Naive thymus-derived CD4-positive, alpha-beta T cell (primary cell): ENCODE results near the gene ZBTB34. TPM values are rescaled to one million over a fixed set of nuclear protein-coding genes. Genes with fewer than 3 reads are reported as not detected.
A peak's percentile ranks its signal among the peaks of the same experiment; 100 is the strongest.
"Not testable (repeated sequence)": the region's sequence is repeated elsewhere in the genome, so short reads cannot be mapped to it uniquely, and the experiment has no call there.

ENCODE experiments used
- ATAC-seq: fragments of 150-1000 bp; cut with Tn5 transposase; 2 replicates; pipeline ENCODE4 v1.10.0; 2021; ENCODE audit warnings: mild to moderate bottlenecking, moderate library complexity
- CTCF ChIA-PET: fragments of 350-600 bp; sonication (Branson Sonifier 250); formaldehyde crosslinking; loops from one replicate; lab custom pipeline; 2021; ENCODE audit warnings: antibody characterized with exemption; lab: Charles Lee
- POLR2A ChIA-PET: fragments of 350-600 bp; sonication (Branson Sonifier 250); formaldehyde crosslinking; loops from one replicate; lab custom pipeline; 2021; ENCODE audit warnings: antibody characterized with exemption, inconsistent platforms; lab: Charles Lee
- DNase-seq, 9 donors: peaks; one replicate each; pipeline versions ENCODE4 v3.0.0 to v3.0.0-alpha.2; 2020 to 2022; ENCODE audit warnings: mixed read lengths in 1 of 9
- H3K27ac ChIP-seq: one replicate; pipeline ENCODE4 v1.7.0; 2013; ENCODE audit warnings: mild to moderate bottlenecking, low read depth, low read length, moderate library complexity
- H3K27me3 ChIP-seq, 2 donors: one replicate each; pipeline ENCODE4 v1.7.0; 2013; ENCODE audit warnings: low read length in 2 of 2, mild to moderate bottlenecking in 2 of 2, moderate library complexity in 2 of 2; ENCODE audit not compliant: control insufficient read depth in 2 of 2, insufficient read depth in 2 of 2
- H3K36me3 ChIP-seq, 3 experiments: 1 replicate in 2 of 3; 2 replicates in 1 of 3; pipeline ENCODE4 v1.7.0; 2013; ENCODE audit warnings: low read length in 3 of 3, mild to moderate bottlenecking in 3 of 3, moderate library complexity in 1 of 3; ENCODE audit not compliant: insufficient read depth in 3 of 3, control insufficient read depth in 2 of 3
- H3K4me1 ChIP-seq, 2 donors: one replicate each; pipeline ENCODE4 v1.7.0; 2013; ENCODE audit warnings: low read length in 2 of 2, mild to moderate bottlenecking in 2 of 2, moderate library complexity in 1 of 2; ENCODE audit not compliant: control insufficient read depth in 2 of 2, insufficient read depth in 2 of 2
- H3K4me3 ChIP-seq: 2 replicates; pipeline ENCODE4 v1.7.0; 2013; ENCODE audit warnings: mild to moderate bottlenecking, low read length
- H3K9me3 ChIP-seq, 3 experiments: 1 replicate in 2 of 3; 2 replicates in 1 of 3; pipeline ENCODE4 v1.7.0; 2013; ENCODE audit warnings: low read length in 3 of 3; ENCODE audit not compliant: control insufficient read depth in 2 of 3
- H3K27ac Mint-ChIP-seq, 9 donors: one replicate each; pipeline ENCODE4 v1.8.0; 2020 to 2022; ENCODE audit warnings: mixed read lengths in 9 of 9, mild to moderate bottlenecking in 8 of 9, moderate library complexity in 5 of 9, inconsistent platforms in 2 of 9
- H3K27me3 Mint-ChIP-seq, 5 donors: one replicate each; pipeline ENCODE4 v1.8.0; 2021 to 2022; ENCODE audit warnings: mixed read lengths in 5 of 5, mild to moderate bottlenecking in 1 of 5
- H3K36me3 Mint-ChIP-seq, 5 donors: one replicate each; pipeline ENCODE4 v1.8.0; 2020 to 2022; ENCODE audit warnings: mixed read lengths in 5 of 5, mild to moderate bottlenecking in 3 of 5, inconsistent platforms in 1 of 5
- H3K4me1 Mint-ChIP-seq, 7 donors: one replicate each; pipeline ENCODE4 v1.8.0; 2020 to 2022; ENCODE audit warnings: mixed read lengths in 7 of 7, mild to moderate bottlenecking in 3 of 7, inconsistent platforms in 1 of 7
- H3K4me3 Mint-ChIP-seq, 10 donors: one replicate each; pipeline ENCODE4 v1.8.0; 2020 to 2022; ENCODE audit warnings: mild to moderate bottlenecking in 10 of 10, mixed read lengths in 10 of 10, moderate library complexity in 6 of 10, inconsistent platforms in 2 of 10
- H3K9me3 Mint-ChIP-seq, 11 donors: one replicate each; pipeline ENCODE4 v1.8.0; 2020 to 2022; ENCODE audit warnings: mixed read lengths in 11 of 11, mild to moderate bottlenecking in 4 of 11, inconsistent platforms in 1 of 11, moderate library complexity in 1 of 11
- intact Hi-C, 2 donors: fragments of 100-400 bp; cut with micrococcal nuclease; formaldehyde crosslinking; loops; one replicate each; pipeline ENCODE4 v1.15.1; 2023
- polyA plus RNA-seq, 2 donors: library from polyadenylated mRNA; unstranded; fragments of 300-500 nt; fragmentation: Illumina TruSeq; gene quantifications; one replicate each; pipeline ENCODE4 v1.2.3, GENCODE V29; 2021
- total RNA-seq, 6 experiments: library from RNA in 5 of 6; stranded (reverse) in 5 of 6; gene quantifications; 1 replicate in 5 of 6; 2 replicates in 1 of 6; pipeline ENCODE4 v1.2.3 and lab custom pipeline; 2021 to 2026

Gene ZBTB34
- total RNA-seq (1 to 10 TPM; 5.2 to 9.4 (median 8.8) TPM), polyA plus RNA-seq (1 to 10 TPM in 1 of 2 donors, under 1 TPM in 1; 0.73 to 1.2 TPM), total RNA-seq (lab: John Stamatoyannopoulos, UW) (11.8 reads per million, percentile 39 among the genes with 10 or more reads in this experiment)

DNA sequence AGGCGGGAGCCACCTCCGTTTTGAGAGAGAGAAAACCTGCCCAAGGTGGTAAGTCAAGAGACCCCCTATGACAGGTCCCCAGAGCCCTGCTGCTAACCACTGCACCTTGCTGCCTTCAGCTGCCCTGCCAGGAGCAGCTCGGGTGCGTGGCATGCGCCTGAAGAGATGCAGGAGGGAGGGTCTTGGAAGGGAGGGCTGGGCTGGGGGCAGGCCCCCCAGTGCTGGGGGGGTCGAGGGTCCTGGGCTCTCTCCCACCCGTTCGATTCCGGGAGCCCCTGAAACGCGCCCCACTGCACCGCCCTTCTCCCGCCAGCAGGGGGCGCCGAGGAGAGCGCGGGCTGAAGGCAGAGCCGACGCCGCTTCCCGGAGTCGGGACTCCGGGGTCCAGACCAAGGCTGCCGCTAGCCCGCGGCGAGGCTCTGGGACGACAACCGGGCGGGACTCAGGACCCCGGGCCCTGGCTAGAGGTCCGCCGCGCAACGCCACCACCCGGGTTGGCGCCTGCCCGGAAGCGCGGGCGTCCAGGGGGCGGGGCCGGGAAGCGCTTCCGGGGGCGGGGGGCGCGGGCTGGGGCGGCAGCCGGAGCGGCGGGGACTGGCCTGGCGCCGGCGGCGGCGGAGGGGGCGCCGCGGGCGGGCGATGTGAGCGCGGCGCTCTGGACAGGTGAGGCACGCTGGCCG lies at the start of gene ZBTB34:
Gene ZBTB34, plus strand, starts transcription at position 563 of the 680 bp plus-strand sequence. CDS start 18,761 bp downstream, outside the sequence.
- Mint-ChIP-seq H3K4me3 (peak within 1 kb of the TSS; percentile 84 to 94 (median 90)), H3K4me1 (peaks cover 18 to 40% (median 30%) of the 10 kb centered on the region in 7 donors), H3K9me3 (no peaks in the 10 kb centered on the region), H3K27me3 (peaks cover 0 to 38% (median 6%) of the 10 kb centered on the region in 5 donors), H3K27ac (peak within 1 kb of the TSS; percentile 68 to 92 (median 85)), H3K36me3 (peaks cover 0 to 5% (median 4%) of the 10 kb centered on the region in 5 donors)
- intact Hi-C loops: loop anchor here (1.0 to 5.0 kb wide), 5 partner anchors 55 to 339 kb away; partner anchors contain the start of genes ZBTB43 (in 2 of the 2) and RALGPS1 (in 1 of the 2)
- no peaks in the 10 kb centered on the region for H3K9me3 ChIP-seq
- peak within 1 kb of the TSS; percentile 65 for H3K4me3 ChIP-seq
- ChIA-PET CTCF (interaction anchor here (0.6 to 1.2 kb wide), 2 partner anchors 13 to 45 kb away, joined by 3 to 4 read pairs; no protein-coding TSS in a partner anchor), POLR2A (interaction anchor here (1.4 kb wide), 1 partner anchor 137 kb away, joined by 4 read pairs; no protein-coding TSS in a partner anchor)
- H3K4me1 ChIP-seq: peaks cover 10 to 25% of the 10 kb centered on the region in 2 donors
- no peaks in the 10 kb centered on the region for H3K27me3 ChIP-seq
- ATAC-seq (peak; percentile 91), DNase-seq (peak; percentile 67 to 92 (median 82))
- no peaks in the 10 kb centered on the region for H3K36me3 ChIP-seq
- H3K27ac ChIP-seq: peak within 1 kb of the TSS; percentile 84

DNA sequence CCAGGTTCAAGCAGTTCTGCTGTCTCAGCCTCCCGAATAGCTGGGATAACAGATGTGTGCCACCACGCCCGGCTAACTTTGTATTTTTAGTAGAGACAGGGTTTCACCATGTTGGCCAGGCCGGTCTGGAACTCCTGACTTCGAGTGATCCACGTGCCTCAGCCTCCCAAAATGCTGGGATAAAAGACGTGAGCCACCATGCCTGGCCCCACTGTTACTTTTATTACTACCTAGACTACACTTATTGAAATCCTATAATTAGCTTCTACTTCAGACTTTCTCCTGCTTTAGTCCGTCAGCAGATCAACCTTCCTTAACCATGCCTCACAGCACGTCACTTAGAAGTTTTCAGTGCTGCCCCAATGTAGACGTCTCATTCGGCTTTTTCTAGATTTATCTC lies 47.4 kb upstream of the ZBTB34 start:
- peaks cover 4 to 42% (median 29%) of the 10 kb centered on the region in 7 donors for H3K4me1 Mint-ChIP-seq
- CTCF ChIA-PET: no interaction called here
- peak overlapping the region in 1 of 9 donors; percentile 20 for H3K27ac Mint-ChIP-seq
- intact Hi-C loops: no loop called here
- ATAC-seq (no peak), DNase-seq (no peak)
- Histone ChIP-seq H3K36me3 (peaks cover 0 to 40% (median 3%) of the 10 kb centered on the region in 3 experiments), H3K27me3 (no peaks in the 10 kb centered on the region), H3K4me3 (no peak overlapping the region), H3K27ac (no peak overlapping the region), H3K9me3 (peaks cover 0 to 6% (median 0%) of the 10 kb centered on the region in 3 experiments), H3K4me1 (no peaks in the 10 kb centered on the region)
- no peak overlapping the region for H3K4me3 Mint-ChIP-seq
- no peaks in the 10 kb centered on the region for H3K27me3 Mint-ChIP-seq
- POLR2A ChIA-PET: no interaction called here
- H3K36me3 Mint-ChIP-seq: peaks cover 31 to 58% (median 55%) of the 10 kb centered on the region in 5 donors
- H3K9me3 Mint-ChIP-seq: peaks cover 0 to 47% (median 17%) of the 10 kb centered on the region in 11 donors

DNA sequence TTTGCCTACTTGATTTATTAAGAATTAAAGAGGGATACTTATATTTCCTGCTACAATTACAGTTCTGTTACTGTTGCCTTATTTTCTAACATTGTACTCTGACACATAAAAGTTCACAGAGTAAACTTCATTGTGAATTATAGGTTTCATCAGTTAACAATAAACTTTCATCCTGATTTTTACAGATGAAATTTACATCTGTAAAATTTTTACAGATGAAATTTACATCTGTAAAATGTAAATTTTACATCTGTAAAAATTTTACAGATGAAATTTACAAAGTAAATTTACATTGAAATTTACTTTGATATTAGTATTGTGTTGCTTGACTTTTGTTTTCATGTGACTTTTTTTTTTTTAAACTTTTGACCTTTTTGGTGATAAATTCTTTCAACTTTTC lies 46.3 kb upstream of the ZBTB34 start:
- Histone ChIP-seq H3K4me3 (no peak overlapping the region), H3K4me1 (no peaks in the 10 kb centered on the region), H3K9me3 (peaks cover 7 to 12% (median 7%) of the 10 kb centered on the region in 3 experiments), H3K27me3 (no peaks in the 10 kb centered on the region), H3K27ac (no peak overlapping the region), H3K36me3 (peaks cover 0 to 48% (median 3%) of the 10 kb centered on the region in 3 experiments)
- Mint-ChIP-seq H3K27me3 (no peaks in the 10 kb centered on the region), H3K27ac (peak overlapping the region in 1 of 9 donors; percentile 25), H3K4me3 (peak overlapping the region in 1 of 10 donors; percentile 32), H3K4me1 (peaks cover 11 to 36% (median 28%) of the 10 kb centered on the region in 7 donors), H3K9me3 (peaks cover 0 to 57% (median 27%) of the 10 kb centered on the region in 11 donors), H3K36me3 (peaks cover 31 to 66% (median 63%) of the 10 kb centered on the region in 5 donors)
- no peak for DNase-seq
- CTCF ChIA-PET: no interaction called here
- POLR2A ChIA-PET: no interaction called here
- ATAC-seq: no peak
- intact Hi-C loops: loop anchor here in 1 of 2 donors (2.0 kb wide), 1 partner anchor 51 kb away; no protein-coding TSS in a partner anchor

DNA sequence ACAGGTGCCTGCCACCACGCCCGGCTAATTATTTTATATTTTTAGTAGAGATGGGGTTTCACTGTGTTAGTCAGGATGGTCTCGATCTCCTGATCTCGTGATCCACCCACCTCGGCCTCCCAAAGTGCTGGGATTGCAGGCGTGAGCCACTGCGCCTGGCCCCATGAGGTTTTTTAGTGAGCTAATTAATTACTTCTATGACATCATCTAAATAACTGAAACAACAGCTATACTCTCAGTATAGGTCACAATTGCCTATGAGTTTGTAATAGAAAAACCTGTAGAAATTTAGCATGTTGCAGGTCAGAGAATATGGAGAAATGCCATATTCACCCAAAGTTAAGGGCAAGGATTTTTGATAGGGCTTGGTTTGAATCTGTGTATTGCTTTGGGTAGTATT lies 42.8 kb upstream of the ZBTB34 start:
- H3K27ac Mint-ChIP-seq, H3K4me3 Mint-ChIP-seq, H3K27me3 Mint-ChIP-seq, H3K27me3 ChIP-seq, H3K4me3 ChIP-seq, POLR2A ChIA-PET, CTCF ChIA-PET, H3K4me1 ChIP-seq, H3K27ac ChIP-seq, ATAC-seq, DNase-seq, intact Hi-C loops: not testable (repeated sequence)
- peaks cover 0 to 52% (median 0%) of the 10 kb centered on the region in 3 experiments for H3K36me3 ChIP-seq
- Mint-ChIP-seq H3K9me3 (peaks cover 5 to 63% (median 33%) of the 10 kb centered on the region in 11 donors), H3K36me3 (peaks cover 26 to 83% (median 74%) of the 10 kb centered on the region in 5 donors), H3K4me1 (peaks cover 17 to 43% (median 29%) of the 10 kb centered on the region in 7 donors)
- H3K9me3 ChIP-seq: peaks cover 7 to 12% (median 7%) of the 10 kb centered on the region in 3 experiments

DNA sequence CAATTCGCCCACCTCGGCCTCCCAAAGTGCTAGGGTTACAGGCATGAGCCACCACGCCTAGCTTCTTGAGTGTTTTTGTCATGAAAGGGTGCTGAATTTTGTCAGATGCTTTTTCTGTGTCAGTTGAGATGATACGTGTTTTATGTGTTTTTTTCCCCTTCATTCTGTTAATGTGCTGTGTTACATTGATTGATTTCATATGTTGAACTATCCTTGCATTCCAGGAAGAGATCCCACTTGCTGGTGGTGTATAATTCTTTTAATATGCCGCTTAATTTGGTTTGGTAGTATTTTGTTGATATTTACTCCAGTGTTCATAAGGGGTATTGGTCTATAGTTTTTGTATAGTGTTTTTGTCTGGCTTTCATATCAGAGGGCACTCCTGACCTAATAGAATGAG lies 42.0 kb upstream of the ZBTB34 start:
- no peak overlapping the region for H3K27ac ChIP-seq
- ChIA-PET CTCF (no interaction called here), POLR2A (no interaction called here)
- intact Hi-C loops: no loop called here
- peaks cover 5 to 58% (median 31%) of the 10 kb centered on the region in 11 donors for H3K9me3 Mint-ChIP-seq
- peaks cover 17 to 43% (median 29%) of the 10 kb centered on the region in 7 donors for H3K4me1 Mint-ChIP-seq
- H3K27me3 ChIP-seq: no peaks in the 10 kb centered on the region
- H3K4me3 ChIP-seq: no peak overlapping the region
- DNase-seq (no peak), ATAC-seq (no peak)
- peak overlapping the region in 1 of 9 donors; percentile 52 for H3K27ac Mint-ChIP-seq
- no peak overlapping the region for H3K4me3 Mint-ChIP-seq
- H3K4me1 ChIP-seq: no peaks in the 10 kb centered on the region
- peaks cover 21 to 81% (median 67%) of the 10 kb centered on the region in 5 donors for H3K36me3 Mint-ChIP-seq
- H3K27me3 Mint-ChIP-seq: no peaks in the 10 kb centered on the region
- H3K9me3 ChIP-seq: peaks cover 7 to 12% (median 7%) of the 10 kb centered on the region in 3 experiments
- peaks cover 0 to 43% (median 6%) of the 10 kb centered on the region in 3 experiments for H3K36me3 ChIP-seq

DNA sequence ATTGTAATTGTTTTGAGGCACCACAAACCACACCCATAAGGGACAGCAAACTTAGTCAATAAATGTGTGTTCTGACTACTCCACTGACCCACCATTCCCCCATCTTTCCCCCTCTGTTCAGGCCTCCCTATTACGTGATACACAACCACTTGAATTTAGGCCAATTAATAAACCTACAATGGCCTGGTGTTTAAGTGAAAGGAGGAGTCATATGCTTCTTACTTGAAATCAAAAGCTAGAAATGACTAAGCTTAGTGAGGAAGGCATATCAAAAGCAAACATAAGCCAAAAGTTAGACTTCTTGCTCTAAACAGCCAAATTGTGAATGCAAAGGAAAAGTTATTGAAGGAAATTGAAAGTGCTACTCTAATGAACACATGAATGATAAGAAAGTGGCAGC lies 41.0 kb upstream of the ZBTB34 start:
- ATAC-seq: no peak
- Histone ChIP-seq H3K27ac (no peak overlapping the region), H3K4me3 (no peak overlapping the region), H3K27me3 (no peaks in the 10 kb centered on the region), H3K4me1 (no peaks in the 10 kb centered on the region), H3K36me3 (peaks cover 0 to 37% (median 6%) of the 10 kb centered on the region in 3 experiments), H3K9me3 (peaks cover 7 to 11% (median 7%) of the 10 kb centered on the region in 3 experiments)
- Mint-ChIP-seq H3K4me3 (peak overlapping the region in 2 of 10 donors; percentile 1 to 7), H3K9me3 (peaks cover 5 to 50% (median 28%) of the 10 kb centered on the region in 11 donors), H3K36me3 (peaks cover 19 to 77% (median 61%) of the 10 kb centered on the region in 5 donors), H3K4me1 (peaks cover 17 to 45% (median 34%) of the 10 kb centered on the region in 7 donors), H3K27ac (no peak overlapping the region), H3K27me3 (no peaks in the 10 kb centered on the region)
- DNase-seq: no peak
- ChIA-PET CTCF (no interaction called here), POLR2A (interaction anchor here (1.2 kb wide), 1 partner anchor 15 kb away, joined by 4 read pairs; the partner anchor contains the start of gene ZBTB43)
- intact Hi-C loops: no loop called here
